Thyroid gland (tissue), 4 donors: Measurements from ENCODE around the gene RABGAP1. TPM values are rescaled to one million over a fixed set of nuclear protein-coding genes. Genes with fewer than 3 reads are reported as not detected.
"Not testable (repeated sequence)": the region's sequence is repeated elsewhere in the genome, so short reads cannot be mapped to it uniquely, and the experiment has no call there.

Source experiments
- DNase-seq, 2 donors: peaks; one replicate each; pipeline ENCODE4 v3.0.0-alpha.2; 2019
- H3K27ac ChIP-seq, 3 donors: fragments of 200-600 bp; sonication (generic); 1 replicate in 2 of 3; 2 replicates in 1 of 3; pipeline ENCODE4 v1.5.1; 2016 to 2019; ENCODE audit warnings: mild to moderate bottlenecking in 1 of 3, moderate library complexity in 1 of 3
- H3K27me3 ChIP-seq: fragments of 200-600 bp; sonication (generic); one replicate; pipeline ENCODE4 v1.5.1; 2019
- H3K36me3 ChIP-seq, 2 donors: fragments of 200-600 bp; sonication (generic); one replicate each; pipeline ENCODE4 v1.5.1; 2016 to 2019
- H3K4me1 ChIP-seq, 2 donors: fragments of 200-600 bp; sonication (generic); one replicate each; pipeline ENCODE4 v1.5.1; 2017 to 2019
- H3K4me3 ChIP-seq, 3 donors: fragments of 200-600 bp; sonication (generic); replicated peaks in 1 of 3; 1 replicate in 2 of 3; 2 replicates in 1 of 3; pipeline ENCODE4 v1.5.1; 2016; ENCODE audit warnings: mild to moderate bottlenecking in 1 of 3
- H3K9me3 ChIP-seq: fragments of 200-600 bp; sonication (generic); one replicate; pipeline ENCODE4 v1.5.1; 2017
- POLR2A ChIP-seq, 2 donors: fragments of 450-650 bp; IDR thresholded peaks; one replicate each; pipeline ENCODE4 v1.6.1; 2017; ENCODE audit warnings: antibody characterized with exemption in 2 of 2, mild to moderate bottlenecking in 2 of 2, moderate library complexity in 1 of 2
- WGBS, 2 donors: methylation state at CpG; one replicate each; pipeline ENCODE4 v1.1.5; 2017; 5-methylcytosine and 5-hydroxymethylcytosine counted together
- intact Hi-C: fragments of 100-400 bp; cut with DNase I; formaldehyde crosslinking; loops from one replicate; pipeline ENCODE4 v1.15.1; 2023
- total RNA-seq, 4 donors: library from RNA; depleted of rRNA; stranded (reverse); fragments of >200 nt; gene quantifications; one replicate each; pipeline ENCODE4 v1.2.3, GENCODE V29; 2016
- TF ChIP-seq, protein P1 (sequence below), 6 experiments: fragments of 200-600 bp in 3 of 6; fragments of 450-650 bp in 3 of 6; sonication (generic) in 3 of 6; IDR thresholded peaks; one replicate each; pipeline ENCODE4 v1.5.1; 2016 to 2019; ENCODE audit warnings: antibody characterized with exemption in 6 of 6, mild to moderate bottlenecking in 2 of 6, inconsistent platforms in 1 of 6, moderate library complexity in 1 of 6

RABGAP1 gene
- total RNA-seq, 4 donors from 2014 or later = 90.7 to 144 (median 127) TPM

DNA sequence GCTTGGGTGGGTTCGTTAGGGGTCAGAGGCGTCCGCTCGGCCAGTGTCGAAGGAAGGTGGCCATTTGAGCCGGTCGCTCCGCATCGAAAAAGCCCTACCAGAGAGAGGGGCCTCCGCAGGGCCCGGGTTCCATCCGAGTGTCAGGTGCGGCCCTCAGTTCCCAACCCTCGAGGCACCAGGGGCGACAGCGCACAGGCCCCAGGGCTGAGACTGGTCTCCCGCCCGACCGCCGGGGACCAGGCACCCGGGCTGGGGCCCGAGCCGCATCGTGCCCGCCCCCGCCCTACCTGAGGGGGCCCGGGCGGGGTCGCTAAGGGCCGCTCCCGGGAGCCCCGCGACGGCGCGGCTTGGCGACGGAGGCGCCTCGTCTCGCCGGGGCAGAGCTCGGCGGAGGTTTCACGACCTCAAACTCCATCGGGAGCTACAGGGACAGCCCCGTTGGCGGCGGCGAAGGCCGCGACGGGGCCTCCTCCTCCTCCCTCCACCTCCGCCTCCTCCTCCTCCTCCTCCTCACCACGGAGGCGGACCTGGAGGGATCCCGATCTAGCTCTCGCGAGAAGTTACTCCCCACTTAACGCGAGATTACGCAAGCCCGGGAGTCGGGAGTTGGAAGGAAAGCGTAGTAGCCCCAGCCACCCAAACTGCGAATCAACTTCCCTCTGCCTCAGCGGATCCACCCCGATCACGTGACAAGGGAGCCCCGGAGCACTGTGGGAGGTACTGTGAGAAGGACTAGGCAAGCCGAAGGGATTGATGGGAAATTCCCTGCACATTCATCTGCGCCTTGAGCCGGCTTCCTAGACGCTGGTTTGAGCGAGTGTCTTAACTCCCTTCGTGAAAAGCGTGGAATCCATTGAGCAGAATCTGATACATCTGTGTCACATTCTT, 35.8 kb upstream of the RABGAP1 start, which contains the start of gene RC3H2:
Gene RC3H2, minus strand, starts transcription at position 537 of the 888 bp plus-strand sequence. CDS start 7,850 bp downstream, outside the sequence.
- DNase-seq = peak; percentile 97 to 98
- Histone ChIP-seq H3K4me3 (peak within 1 kb of the TSS; percentile 63 to 100 (median 89)), H3K4me1 (peaks cover 16 to 32% of the 10 kb centered on the region in 2 donors), H3K36me3 (no peaks in the 10 kb centered on the region), H3K27me3 (no peaks in the 10 kb centered on the region), H3K27ac (peak within 1 kb of the TSS; percentile 91 to 97 (median 94)), H3K9me3 (no peaks in the 10 kb centered on the region)
- WGBS, 2 donors = 0 to 1% methylated on average over 25 to 41 of the region's 77 CpGs
- TF ChIP-seq POLR2A (IDR thresholded peaks at IDR 0.05) = peak; percentile 85 to 93
- TF ChIP-seq, protein P1, sequence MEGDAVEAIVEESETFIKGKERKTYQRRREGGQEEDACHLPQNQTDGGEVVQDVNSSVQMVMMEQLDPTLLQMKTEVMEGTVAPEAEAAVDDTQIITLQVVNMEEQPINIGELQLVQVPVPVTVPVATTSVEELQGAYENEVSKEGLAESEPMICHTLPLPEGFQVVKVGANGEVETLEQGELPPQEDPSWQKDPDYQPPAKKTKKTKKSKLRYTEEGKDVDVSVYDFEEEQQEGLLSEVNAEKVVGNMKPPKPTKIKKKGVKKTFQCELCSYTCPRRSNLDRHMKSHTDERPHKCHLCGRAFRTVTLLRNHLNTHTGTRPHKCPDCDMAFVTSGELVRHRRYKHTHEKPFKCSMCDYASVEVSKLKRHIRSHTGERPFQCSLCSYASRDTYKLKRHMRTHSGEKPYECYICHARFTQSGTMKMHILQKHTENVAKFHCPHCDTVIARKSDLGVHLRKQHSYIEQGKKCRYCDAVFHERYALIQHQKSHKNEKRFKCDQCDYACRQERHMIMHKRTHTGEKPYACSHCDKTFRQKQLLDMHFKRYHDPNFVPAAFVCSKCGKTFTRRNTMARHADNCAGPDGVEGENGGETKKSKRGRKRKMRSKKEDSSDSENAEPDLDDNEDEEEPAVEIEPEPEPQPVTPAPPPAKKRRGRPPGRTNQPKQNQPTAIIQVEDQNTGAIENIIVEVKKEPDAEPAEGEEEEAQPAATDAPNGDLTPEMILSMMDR (IDR thresholded peaks at IDR 0.05) = peak in 1 of 6 experiments; percentile 7
- intact Hi-C loops = no loop called here

DNA sequence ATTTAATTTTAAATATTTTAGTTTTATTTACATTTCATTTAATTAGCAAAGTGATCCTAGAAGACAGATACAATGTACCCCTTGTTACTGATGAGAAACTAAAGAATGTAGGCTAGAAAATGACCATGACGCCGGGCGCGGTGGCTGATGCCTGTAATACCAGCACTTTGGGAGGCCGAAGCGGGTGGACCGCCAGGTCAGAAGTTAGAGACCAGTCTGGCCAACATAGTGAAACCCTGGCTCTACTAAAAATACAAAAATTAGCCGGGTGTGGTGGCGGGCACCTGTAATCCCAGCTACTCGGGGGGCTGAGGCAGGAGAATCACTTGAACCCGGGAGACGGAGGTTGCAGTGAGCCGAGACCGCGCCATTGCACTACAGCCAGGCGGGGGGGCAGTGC, 34.7 kb upstream of the RABGAP1 start:
- H3K4me3 ChIP-seq, H3K36me3 ChIP-seq, intact Hi-C loops, H3K9me3 ChIP-seq, H3K27ac ChIP-seq, H3K27me3 ChIP-seq: not testable (repeated sequence)
- 93 to 96% methylated on average over 16 of the region's 16 CpGs for WGBS, 2 donors
- peaks cover 13 to 21% of the 10 kb centered on the region in 2 donors for H3K4me1 ChIP-seq
- DNase-seq = peak in 1 of 2 donors; percentile 17

DNA sequence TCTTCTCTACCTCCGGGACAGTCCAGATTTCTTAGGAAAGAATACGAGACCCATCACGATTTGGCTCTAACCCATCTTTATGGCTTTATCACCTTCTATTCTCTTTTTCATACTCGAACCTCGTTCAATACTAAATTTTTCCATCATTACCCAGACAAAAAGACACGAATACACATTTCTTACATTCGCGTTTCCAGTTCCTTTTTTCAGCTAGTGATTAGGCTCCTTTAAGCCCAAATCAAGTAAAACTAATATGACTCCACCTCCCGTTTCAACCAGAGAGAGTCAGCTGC, 28.2 kb upstream of the RABGAP1 start:
- H3K4me1 ChIP-seq = peaks cover 6 to 8% of the 10 kb centered on the region in 2 donors
- H3K27me3 ChIP-seq = no peaks in the 10 kb centered on the region
- DNase-seq = no peak
- intact Hi-C loops = no loop called here
- peak overlapping the region; percentile 31 to 59 (median 43) for H3K4me3 ChIP-seq
- H3K36me3 ChIP-seq = peaks cover 5 to 9% of the 10 kb centered on the region in 2 donors
- H3K27ac ChIP-seq = peak overlapping the region; percentile 64 to 67 (median 65)
- H3K9me3 ChIP-seq = no peaks in the 10 kb centered on the region
- 3% methylated on average over 9 of the region's 9 CpGs for WGBS, 2 donors
- TF ChIP-seq, protein P1 (IDR thresholded peaks at IDR 0.05) = no peak
- TF ChIP-seq POLR2A (IDR thresholded peaks at IDR 0.05) = no peak

DNA sequence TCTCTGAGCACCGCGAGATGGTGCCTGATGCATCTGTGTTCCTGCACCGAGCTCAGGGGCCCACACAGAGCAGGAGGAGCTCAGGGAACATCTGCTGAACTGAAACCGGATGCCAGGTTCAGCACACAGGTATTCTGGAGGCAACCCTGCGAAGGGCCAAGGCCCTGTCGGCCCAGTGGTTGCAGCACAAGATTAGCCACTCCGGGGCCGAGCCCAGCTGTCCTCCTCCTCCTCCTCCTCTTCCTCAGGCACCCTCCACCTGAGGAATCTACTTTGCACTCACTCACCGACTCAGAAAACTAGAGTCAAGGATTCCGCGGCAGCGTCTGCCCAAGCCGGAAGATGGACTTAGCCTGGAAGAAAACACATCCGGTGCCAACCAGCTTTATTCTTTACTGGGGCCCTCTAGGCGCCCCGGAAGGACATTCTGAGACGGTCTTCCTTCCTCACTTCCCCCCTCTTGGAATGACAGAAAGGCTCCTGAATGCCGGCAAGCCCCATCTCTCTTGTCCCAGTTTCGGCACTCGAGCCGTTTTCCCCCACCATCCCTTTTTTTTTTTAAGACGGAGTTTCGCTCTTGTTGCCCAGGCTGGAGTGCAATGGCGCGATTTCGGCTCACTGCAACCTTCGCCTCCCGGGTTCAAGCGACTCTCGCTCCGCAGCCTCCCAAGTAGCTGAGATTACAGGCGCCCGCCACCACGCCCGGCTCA, 27.7 kb upstream of the RABGAP1 start, which contains the start of gene ZBTB6:
Gene ZBTB6, minus strand, starts transcription at position 360 of the 710 bp plus-strand sequence. CDS start 1,251 bp downstream, outside the sequence.
- intact Hi-C loops = no loop called here
- peak within 1 kb of the TSS; percentile 31 to 59 (median 43) for H3K4me3 ChIP-seq
- peak within 1 kb of the TSS; percentile 64 to 67 (median 65) for H3K27ac ChIP-seq
- 0 to 1% methylated on average over 35 of the region's 35 CpGs for WGBS, 2 donors
- DNase-seq = peak; percentile 75 to 77
- H3K27me3 ChIP-seq = no peaks in the 10 kb centered on the region
- peaks cover 5 to 9% of the 10 kb centered on the region in 2 donors for H3K36me3 ChIP-seq
- H3K9me3 ChIP-seq = no peaks in the 10 kb centered on the region
- TF ChIP-seq, protein P1 (IDR thresholded peaks at IDR 0.05) = no peak
- TF ChIP-seq POLR2A (IDR thresholded peaks at IDR 0.05) = peak in 1 of 2 donors; percentile 40
- H3K4me1 ChIP-seq = peaks cover 6 to 8% of the 10 kb centered on the region in 2 donors

DNA sequence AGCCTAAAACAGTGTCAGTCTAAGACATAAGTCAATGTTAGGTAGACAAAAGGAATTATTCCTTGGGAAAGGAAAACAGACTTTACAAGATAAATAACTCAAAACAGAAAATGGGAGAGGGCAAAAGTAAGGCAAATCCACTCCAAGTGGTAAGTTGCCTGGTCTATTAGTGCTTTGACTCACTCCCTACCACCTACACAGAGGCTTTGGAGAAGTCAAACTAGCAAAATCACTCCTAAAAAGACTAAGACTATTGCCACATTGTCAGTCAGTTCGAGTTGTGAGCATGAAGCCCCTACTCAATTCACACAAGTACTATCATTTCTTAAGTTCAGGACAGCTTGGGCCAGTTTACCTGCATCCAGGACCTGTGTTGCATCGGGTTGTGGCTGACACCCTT, 22.5 kb upstream of the RABGAP1 start:
- no peak for DNase-seq
- no peaks in the 10 kb centered on the region for H3K4me1 ChIP-seq
- TF ChIP-seq, protein P1 (IDR thresholded peaks at IDR 0.05) = no peak
- no peak for TF ChIP-seq POLR2A (IDR thresholded peaks at IDR 0.05)
- intact Hi-C loops = no loop called here
- 89 to 93% methylated on average over 2 of the region's 2 CpGs for WGBS, 2 donors
- H3K27ac ChIP-seq = no peak overlapping the region
- no peaks in the 10 kb centered on the region for H3K27me3 ChIP-seq
- H3K4me3 ChIP-seq = no peak overlapping the region
- H3K9me3 ChIP-seq = no peaks in the 10 kb centered on the region
- no peaks in the 10 kb centered on the region for H3K36me3 ChIP-seq
